GM12878 (cell line): ENCODE results near the gene SUGCT.

Source experiments
- MAX ChIP-seq: IDR thresholded peaks from 2 replicates; pipeline ENCODE4 v1.6.1; 2012; ENCODE audit warnings: low read depth, low read length, improper control_type of control experiment
- POLR2A ChIP-seq: IDR thresholded peaks from 2 replicates; pipeline ENCODE4 v1.6.1; 2011; ENCODE audit warnings: low read depth, mild to moderate bottlenecking, low read length
- POLR2AphosphoS5 ChIP-seq: IDR thresholded peaks from 2 replicates; pipeline ENCODE4 v1.6.1; 2011; ENCODE audit warnings: mild to moderate bottlenecking, low read length, inconsistent platforms
- SMC3 ChIP-seq: IDR thresholded peaks from 2 replicates; pipeline ENCODE4 v1.6.1; 2011; ENCODE audit warnings: low read length, improper control_type of control experiment, borderline replicate concordance
- SP1 ChIP-seq: IDR thresholded peaks from one replicate; pipeline ENCODE4 v1.6.1; 2011; ENCODE audit warnings: low read depth, low read length
- SUZ12 ChIP-seq: fragments of 200-600 bp; sonication (generic); IDR thresholded peaks from one replicate; pipeline ENCODE4 v1.6.1; 2018; ENCODE audit warnings: antibody characterized with exemption, mild to moderate bottlenecking; ENCODE audit not compliant: unreplicated experiment

- TF ChIP-seq SMC3 (no peak), POLR2AphosphoS5 (no peak), SUZ12 (no peak), SP1 (no peak), POLR2A (no peak), MAX (no peak)
Measured at GRCh38 chr7:40899636-40900507, 765.1 kb downstream of the SUGCT start.
